Fibroblast of skin of right biceps (primary cell): ENCODE data around the gene LEPROT.
"Not testable (repeated sequence)": the region's sequence is repeated elsewhere in the genome, so short reads cannot be mapped to it uniquely, and the experiment has no call there.

Source experiments
- DNase-seq: peaks from one replicate; pipeline ENCODE4 v3.0.0-alpha.2; 2013

LEPROT gene

DNA sequence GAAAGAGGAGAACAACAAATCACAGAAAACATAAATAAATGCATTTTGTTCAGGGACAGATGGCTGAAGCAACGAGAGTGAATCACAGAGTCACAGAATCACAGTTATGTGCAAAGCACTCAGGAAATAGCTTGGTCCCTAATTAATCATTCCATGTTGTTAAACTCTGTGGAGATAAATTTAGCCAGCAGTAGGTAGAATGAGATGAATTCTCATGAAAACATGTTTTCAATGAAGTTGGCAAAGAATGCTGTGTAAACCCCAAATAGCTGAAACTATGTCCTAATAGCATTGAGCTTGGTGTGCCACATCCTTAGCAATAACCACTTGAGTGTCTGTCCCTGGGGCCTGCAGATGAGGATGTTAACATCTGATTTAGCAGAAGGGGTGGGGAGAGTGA lies 20.4 kb downstream of the LEPROT start:
- DNase-seq: peak; percentile 74

DNA sequence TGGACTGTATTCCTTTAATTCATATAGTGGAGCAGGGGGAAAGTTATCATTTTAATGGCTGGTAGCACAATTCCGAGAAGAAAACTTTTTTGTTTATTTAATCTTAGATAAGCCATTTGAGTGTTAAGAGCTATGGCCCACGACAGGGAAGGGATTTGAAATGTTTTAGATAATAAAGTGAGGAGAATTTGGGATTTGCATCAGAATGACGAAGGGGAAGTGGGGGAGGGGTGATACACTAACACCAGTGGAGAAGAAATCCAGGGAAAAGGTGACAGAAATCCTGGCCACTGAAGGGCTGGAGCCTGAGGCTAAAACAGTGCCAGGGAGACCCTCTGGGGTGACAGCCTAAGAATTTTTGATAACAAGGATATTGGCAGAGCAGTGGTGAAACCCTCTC lies 21.0 kb downstream of the LEPROT start:
- DNase-seq: no peak

DNA sequence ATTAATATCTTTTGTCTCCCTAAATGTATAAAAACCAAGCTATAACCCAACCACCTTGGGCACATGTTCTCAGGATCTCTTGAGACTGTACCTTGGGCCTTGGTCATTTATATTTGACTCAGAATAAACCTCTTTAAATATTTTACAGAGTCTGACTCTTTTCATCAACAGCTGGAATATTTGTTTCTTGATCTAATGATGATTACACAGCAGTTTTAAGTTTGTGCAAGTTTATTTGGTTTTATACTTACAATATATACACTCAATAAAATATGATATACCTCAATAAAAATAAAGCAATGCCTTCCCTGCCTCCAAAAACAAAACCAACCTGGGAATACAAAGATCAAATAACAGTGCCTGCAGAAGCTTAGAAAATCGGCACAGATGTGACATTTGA lies 22.0 kb downstream of the LEPROT start:
- DNase-seq: no peak

DNA sequence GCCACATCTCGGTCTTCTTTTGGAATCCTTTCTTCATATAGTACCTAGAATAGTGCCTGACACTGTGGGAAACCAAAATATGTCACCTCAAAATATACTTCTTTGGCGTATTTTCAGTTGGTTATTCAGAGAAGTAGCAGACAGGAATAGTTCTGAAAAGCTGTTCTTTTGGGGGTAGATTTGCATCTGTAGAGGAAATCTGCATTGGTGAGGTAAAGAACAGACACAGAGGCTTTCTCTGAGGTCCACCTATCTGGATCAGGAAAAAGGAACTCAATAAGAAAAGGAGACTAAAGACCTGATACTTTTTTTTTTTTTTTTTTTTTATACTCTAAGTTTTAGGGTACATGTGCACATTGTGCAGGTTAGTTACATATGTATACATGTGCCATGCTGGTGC lies 23.2 kb downstream of the LEPROT start:
- no peak for DNase-seq

DNA sequence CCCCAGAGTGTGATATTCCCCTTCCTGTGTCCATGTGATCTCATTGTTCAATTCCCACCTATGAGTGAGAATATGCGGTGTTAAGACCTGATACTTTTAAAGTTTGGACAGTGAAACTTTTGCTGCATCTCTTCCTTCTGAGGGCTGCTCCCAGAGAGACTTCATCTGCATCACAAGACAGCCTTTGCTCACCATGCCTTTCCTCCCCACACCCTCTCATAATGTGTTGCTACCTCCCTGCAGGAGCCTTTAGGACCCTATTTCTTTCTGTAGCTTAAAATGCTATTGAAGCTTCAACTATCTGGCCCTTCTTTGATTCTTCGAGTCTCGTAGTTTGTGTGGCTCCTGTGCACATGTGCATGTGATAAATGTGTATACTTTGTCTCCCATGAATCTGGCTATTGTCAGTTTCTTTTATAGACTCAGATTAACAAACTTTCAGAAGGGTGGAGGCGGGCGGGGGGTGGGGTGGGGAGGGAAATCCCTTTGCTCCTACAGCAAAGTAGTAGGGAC lies 23.7 kb downstream of the LEPROT start:
- DNase-seq: no peak

DNA sequence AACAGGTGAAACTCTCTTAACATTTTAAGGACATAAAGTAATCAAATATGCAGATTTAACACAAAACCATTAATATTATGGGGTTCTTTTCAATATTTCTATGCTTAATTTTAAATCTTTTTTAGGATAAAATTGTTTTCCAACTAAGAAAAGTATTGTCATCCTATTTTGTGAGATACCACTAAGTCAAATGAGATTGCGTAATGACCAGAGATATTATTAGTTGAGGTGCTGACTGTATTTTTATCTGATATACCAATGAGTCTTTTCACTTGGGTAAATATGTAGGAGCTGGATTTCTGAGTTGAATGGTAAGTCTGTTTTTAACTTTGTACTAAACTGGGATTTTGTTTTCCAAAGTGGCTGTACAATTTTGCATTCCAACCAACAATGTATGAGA lies 25.4 kb downstream of the LEPROT start:
- no peak for DNase-seq

DNA sequence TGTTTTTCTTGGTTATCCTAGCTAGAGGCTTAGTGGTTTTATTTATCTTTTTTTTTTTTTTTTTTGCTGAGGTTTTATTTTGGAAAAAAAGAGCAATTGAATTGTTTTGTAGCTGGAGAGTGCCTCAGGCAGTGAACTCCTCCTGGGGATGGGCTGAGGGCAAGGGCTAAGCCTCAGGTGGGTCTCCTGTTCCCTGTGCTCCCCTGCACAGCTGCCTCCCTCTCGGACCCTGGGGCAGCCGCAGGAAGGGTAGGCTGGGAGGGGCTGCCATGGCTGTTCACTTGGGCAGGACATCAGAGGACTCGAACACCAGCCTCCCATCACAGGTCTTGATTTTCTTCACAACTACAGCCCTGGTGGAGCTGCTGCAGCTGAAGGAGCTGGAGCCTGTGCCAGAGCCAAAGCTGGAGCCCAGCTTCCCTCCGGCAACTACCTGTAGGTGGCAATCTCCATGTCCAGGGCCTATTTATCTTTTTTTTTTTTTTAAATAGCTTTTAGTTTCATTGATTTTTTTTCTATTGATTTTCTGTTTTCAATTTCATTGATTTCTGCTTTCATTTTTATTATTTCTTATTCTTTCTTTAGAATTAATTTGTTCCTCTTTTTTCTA lies 28.9 kb downstream of the LEPROT start:
- DNase-seq: no peak

DNA sequence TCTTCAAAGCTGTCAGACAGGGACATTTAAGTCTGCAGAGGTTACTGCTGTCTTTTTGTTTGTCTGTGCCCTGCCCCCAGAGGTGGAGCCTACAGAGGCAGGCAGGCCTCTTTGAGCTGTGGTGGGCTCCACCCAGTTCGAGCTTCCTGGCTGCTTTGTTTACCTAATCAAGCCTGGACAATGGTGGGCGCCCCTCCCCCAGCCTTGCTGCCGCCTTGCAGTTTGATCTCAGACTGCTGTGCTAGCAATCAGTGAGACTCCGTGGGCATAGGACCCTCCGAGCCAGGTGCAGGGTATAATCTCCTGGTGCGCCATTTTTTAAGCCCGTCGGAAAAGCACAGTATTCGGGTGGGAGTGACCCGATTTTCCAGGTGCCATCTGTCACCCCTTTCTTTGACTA lies 35.2 kb downstream of the LEPROT start:
- DNase-seq: not testable (repeated sequence)

DNA sequence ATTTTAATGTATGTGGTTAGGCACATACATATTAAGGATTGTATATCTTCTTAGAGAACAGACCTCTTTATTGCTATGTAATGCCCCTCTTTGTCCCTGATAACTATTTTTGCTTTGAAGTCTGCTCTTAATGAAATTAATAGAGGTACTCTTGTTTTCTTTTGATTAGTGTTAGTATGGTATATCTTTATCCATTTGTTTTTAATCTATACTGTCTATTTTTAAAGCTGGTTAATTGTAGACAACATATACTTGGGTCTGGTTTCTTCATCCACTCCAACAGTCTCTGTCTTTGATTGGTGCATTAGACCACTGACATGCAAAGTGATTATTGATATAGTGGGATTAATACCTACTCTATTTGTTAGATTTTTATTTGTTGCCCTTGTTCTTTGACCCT lies 36.0 kb downstream of the LEPROT start:
- DNase-seq: no peak

DNA sequence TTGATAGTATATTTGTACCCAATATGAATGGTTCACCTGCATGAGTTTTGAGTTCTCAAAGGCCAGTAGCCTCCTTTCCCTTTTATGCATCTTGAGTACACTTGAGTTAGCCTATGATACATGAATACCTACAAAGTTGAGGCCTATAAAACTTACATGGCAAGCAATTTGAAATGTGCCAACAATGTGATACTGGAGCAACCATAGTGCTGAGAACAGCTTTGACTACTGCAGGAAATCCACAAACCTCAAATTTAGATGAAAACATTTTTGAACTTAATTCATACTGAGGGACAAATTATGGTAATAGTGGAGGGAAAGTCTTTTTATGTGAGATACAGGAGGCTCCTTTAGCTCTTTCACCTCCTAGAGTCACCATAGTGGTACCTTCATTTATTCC lies 37.4 kb downstream of the LEPROT start:
- DNase-seq: no peak

DNA sequence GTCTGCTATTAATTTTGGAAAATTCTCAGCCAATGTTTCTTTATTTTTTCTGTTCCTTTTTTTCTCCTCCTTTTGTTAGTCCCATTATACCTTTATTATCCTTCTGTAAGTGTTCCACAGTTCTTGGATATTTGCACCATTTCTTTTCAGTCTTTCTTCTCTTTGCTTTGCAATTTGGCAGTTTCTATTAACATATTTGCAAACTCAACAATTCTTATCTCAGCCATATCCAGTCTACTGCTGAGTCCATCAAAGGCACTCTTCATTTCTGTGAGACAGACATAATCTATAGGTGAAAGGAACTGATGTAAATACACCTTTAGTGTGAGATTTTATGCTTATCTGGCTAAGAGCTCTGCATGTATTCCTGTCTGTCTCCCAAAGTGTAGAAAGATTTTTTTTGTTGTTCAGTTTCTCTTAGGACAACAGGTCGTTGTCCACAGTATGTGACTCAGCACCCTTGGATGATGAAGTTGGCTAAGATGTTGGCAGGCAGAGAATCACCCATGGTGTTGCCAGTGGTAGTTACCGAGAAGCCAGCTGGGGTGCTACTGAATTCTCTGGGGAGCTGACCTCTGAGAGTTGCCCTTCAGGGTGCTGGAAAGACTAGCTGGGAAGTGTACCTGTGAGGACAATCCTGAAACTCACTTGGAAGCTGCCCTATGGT lies 38.4 kb downstream of the LEPROT start:
- DNase-seq: no peak

DNA sequence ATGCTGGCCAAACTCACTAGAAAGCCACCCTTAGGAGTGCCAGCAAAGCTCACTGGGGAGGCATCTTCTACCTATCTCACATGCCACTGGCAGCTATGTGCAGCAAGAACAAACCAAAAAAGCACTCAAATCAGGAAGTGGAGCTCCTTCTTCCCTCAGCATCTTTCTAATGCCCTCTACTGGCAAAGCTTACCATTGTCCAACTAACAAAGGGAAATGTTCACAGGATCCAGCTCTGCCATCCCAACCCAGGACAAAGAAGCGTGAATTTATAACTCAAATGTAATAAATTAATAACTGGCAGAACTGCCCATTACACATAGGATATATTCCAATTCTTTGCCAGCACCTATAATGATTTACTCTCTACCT lies 38.9 kb downstream of the LEPROT start:
- peak; percentile 33 for DNase-seq

DNA sequence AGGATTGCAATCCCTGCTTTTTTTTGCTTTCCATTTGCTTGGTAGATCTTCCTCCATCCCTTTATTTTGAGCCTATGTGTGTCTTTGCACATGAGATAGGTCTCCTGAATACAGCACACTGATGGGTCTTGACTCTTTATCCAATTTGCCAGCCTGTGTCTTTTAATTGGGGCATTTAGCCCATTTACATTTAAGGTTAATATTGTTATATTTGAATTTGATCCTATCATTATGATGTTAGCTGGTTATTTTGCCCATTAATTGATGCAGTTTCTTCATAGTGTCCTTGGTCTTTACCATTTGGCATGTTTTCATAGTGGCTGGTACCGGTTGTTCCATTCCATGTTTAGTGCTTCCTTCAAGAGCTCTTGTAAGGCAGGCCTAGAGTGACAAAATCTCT lies 45.4 kb downstream of the LEPROT start:
- DNase-seq: not testable (repeated sequence)

DNA sequence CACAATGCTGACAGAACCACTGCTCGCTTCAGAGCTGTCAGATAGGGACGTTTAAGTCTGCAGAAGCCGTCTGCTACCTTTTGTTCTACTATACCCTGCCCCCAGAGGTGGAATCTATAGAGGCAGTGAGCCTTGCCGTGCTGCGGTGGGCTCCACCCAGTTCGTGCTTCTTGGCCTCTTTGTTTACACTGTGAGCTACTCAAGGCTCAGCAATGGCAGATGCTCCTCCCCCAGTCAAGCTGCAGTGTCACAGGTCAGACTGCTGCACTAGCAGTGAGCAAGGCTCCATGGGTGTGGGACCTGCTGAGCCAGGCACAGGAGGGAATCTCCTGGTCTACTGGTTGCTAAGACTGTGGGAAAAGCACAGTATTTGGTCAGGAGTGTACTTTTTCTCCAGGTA lies 47.1 kb downstream of the LEPROT start:
- no peak for DNase-seq

DNA sequence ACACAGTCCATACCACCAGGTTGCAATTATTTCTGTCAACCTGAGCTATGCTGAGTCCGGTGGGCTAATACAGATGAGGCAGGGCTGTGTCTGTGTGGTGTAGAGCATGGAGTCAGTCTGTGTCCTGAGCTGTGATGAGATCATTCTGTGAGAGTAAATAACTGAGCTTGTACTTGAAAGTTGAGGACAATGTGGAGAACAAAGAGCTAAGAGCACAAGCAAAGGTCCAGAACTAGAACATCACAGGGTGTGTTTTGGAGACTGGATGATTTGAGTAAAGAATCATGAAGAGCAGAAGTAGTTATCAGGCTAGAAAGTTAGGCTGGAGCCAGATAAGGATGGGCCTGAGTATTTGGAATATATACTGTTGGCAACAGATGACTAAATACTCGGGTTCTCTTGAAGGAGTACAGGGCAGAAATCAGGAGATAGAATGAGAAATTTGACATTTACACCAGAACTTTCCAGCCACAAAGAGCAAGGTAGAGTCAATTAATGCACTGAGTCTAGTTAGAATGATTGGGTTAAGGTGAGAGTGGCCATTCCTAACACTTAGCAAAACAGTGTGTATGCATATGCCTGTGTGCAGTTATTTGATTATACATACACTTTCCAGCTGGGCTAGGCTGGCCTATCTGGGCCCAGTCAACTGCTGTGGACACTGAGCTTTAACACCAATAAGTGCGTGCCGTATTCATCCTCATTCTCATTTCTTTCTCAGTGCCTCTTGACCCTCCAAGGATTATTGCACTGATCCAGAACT lies 48.8 kb downstream of the LEPROT start:
- no peak for DNase-seq

DNA sequence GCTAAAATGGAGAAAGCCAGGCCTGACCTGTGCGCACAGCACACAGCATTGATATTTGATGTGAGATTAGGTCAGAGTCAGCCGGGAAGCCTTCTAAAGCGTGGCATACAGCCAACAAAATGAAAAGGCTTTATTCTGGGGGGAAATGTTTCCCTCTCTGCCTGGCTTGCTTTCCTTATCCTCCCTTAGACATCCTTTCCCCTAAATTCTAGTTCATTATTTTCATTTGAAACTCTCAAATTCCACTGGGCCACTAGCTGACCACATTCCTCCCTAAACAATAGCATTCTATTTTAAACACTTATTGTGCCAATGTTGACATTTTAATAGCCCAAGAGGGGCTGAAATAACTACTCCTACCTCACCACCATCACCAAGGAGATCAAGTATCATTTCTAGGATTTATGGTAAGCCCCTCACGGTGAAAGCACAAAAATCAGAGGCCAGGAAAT lies 49.4 kb downstream of the LEPROT start:
- DNase-seq: peak; percentile 56

DNA sequence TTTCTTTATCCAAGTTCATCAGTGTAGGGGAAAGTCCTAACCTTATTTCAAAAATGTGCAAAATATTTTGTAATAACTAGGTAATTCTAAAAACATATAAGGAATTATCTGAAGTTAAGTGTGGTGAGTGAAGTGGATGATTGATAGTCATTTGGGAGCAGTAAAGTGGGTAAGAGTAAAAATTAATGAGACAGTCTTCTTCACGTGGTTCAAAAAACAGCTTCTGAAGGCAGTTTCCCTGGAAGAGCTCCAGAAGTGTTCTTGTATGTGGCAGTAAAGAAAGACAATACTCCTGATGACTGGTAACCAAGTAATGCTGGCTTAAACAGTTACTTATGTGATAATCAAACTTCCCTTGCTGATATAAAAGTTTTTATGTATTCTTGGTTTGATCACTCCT lies 50.3 kb downstream of the LEPROT start:
- peak; percentile 66 for DNase-seq

DNA sequence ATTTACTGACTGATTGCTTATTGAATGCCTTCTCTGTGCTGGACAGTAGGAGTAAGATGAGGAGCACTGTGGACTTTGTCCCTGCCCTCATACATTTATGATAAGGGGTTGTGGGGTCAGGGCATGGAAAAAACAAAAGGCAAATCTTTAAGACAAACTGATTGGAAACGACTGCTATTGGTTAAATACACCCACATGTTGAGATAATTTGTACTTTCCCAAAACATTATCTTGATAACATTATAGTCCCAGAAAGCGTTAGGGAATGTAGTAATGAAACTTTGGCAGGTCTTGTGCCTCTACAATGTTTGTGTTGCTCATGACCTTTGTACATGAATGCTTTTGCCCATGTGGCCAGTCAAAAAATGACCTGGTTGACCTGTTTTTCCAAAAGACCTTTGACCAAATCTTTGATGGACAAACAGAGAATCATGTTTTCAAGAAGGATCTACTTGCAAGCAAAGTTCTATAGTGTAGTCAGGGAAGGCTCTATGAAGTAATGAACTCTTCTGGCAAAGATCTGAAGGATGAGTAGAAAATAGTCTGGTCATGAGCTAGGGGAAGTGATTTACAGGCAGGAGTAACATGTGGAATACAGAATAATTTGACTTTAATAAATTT lies 50.9 kb downstream of the LEPROT start:
- no peak for DNase-seq

DNA sequence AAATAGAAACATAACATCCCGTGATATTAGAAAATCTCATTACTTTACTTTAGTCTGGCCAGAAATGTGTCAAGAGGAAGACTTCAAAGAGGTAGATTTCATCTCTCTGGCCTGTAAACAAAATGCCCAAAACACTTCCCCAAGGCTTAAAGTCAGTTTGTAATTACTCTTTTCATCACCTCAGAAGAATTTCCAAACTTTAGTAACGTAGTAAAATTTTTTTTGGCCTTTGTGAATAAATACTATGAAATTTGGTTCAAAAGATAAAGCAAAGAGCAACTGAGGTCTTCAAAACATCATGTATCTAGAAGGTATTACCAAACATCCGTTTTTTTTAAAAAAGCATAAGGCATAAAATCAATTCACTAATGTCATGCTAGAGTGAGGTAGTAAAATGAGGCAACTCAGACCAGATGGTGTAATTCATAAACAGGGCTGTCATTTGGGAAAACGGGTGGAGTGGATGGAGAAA lies 51.4 kb downstream of the LEPROT start:
- no peak for DNase-seq

DNA sequence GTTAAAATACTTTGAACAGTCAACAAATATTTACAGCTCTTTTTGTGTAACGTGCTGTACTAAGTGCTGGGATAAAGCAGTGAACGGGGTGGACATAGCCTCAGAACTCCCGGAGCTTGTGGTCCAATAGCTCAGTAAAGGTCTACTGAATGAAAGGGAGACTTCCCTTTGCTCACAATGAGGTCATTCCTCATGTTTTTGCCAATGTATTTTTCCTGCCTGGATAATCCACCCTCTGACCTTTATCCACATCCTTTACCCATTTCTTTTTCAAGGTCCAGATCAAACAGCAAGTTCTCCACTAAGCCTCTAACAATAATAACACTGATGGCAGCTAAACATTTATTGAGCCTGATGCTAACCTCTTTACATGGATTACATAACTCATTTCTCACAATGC lies 55.9 kb downstream of the LEPROT start:
- DNase-seq: no peak

DNA sequence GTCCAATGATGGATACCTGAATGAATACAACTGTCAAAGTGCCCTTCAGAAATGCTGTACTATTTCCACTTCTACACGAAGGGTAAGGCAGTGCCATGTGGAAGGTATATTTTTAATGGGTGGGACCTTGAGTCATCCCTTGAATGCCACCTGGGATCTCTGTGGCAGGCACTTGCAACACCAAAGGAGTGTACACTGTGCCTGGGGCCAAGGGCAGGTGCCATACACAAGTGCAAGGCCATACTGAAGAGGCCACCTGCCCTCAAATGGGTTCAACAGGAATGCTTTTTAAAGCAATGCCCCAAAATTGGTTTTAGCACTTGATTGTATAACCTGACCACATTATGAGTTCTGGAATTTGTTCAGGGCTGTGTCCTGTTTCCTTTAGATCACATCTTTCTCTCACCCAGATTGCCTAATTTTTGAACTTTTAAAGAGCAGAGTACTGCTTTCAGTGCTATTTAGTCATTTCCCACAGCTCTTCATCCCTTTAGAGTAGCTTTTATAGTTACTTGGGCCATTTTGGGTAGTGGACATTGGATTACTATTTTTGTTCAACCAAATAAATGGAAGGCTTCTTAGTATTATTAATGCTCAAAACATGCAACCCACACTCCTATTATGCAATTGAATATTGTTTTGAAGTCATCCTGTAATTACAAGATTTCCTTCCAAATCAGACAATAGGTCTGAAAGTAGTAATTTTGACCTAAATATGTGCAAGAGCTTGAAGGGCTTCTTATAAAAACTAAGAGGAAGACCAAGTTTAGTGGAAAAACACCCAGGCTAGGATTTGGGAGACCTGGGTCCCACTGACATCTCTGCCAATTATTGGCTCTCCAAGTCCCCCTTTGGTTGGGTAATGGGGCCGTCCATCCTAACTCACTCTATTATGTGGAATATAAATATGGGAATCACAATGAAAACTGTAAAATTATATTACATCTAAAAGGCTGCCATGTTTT lies 57.2 kb downstream of the LEPROT start:
- no peak for DNase-seq

DNA sequence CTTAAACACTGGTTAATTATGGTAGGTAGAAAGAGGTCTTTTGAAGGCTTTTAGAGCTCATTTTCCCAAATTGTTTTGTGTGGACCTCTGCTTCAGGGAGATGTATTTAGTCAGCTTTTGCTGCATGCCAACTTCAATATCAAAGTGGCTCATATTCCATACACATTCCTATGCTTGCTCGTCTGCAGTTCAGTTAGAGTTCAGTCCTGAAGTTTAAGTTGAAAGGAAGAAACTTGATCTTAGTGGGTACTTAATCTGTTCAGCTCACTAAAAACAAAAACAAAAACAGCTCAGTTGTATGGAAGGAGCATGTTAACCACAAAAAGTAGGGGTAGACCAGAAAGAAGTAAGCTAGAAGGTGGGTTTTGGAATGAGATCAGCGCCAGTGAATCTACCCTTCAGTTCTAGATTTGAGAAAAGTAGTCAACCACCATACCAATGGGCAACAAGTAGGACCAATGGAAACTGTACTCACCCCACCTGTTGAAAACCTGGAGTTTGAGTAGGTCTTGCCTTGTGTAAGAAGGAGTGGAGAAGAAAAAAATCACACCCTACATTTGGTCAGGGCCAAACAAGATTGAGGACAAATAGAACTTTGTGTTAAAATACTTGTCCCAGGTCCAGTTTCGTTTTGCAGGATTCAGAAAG lies 58.0 kb downstream of the LEPROT start:
- peak; percentile 13 for DNase-seq
